AG10803 (cell line): ENCODE measurements around the gene NUP93.
A peak's percentile ranks its signal among the peaks of the same experiment; 100 is the strongest.

Experiments
- DNase-seq: peaks from one replicate; pipeline ENCODE4 v3.0.0; 2010; ENCODE audit warnings: low read depth
- H3K4me3 ChIP-seq: 2 replicates; pipeline ENCODE4 v1.5.1; 2011; ENCODE audit warnings: mild to moderate bottlenecking, low read length, control low read depth
- CTCF ChIP-seq: conservative IDR thresholded peaks from 2 replicates; pipeline ENCODE4 v1.5.1; 2011; ENCODE audit warnings: mild to moderate bottlenecking, low read length, control low read depth, inconsistent platforms

NUP93 gene

DNA sequence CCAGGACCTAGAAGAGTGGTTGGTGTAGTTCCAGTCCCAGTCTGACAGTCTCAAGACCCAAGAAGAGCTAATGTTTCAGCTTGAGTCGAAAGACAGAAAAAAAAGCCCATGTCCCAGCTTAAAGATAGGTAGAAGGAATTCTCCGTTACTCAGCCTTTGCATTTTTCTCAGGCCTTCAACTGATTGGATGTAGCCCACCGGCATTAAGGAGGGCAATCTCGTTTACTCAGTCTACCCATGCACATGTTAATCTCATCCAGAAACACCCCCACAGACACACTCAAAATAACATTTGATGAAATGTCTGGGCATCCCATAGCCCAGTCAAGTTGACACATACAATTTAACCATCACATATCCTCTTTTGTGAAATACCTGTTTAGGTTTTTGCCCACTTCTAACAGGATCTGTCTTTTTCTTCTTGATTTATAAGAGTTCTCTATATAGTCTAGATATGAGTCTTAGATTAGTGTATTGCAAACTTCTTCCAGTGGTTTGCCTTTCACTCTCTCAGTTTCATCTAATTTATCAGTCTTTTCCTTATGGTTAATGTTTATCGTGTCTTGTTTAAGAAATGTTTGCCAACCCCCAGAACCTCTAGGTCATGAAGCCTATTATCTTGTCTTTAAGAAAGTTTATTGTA, 7.6 kb upstream of the NUP93 start:
- no peak for TF ChIP-seq CTCF
- DNase-seq, result no peak
- H3K4me3 ChIP-seq, result no peak overlapping the region

GRCh38 chr16:56724191-56724590, 5.7 kb upstream of the NUP93 start:
- no peak overlapping the region for H3K4me3 ChIP-seq
- no peak for TF ChIP-seq CTCF
- no peak for DNase-seq

- TF ChIP-seq CTCF, result no peak
- DNase-seq, result no peak
- no peak overlapping the region for H3K4me3 ChIP-seq
Observed at GRCh38 chr16:56726283-56726682, 3.6 kb upstream of the NUP93 start.

- TF ChIP-seq CTCF, result no peak
- no peak overlapping the region for H3K4me3 ChIP-seq
- no peak for DNase-seq
Observed at GRCh38 chr16:56726926-56727325, 3.0 kb upstream of the NUP93 start.

GRCh38 chr16:56728027-56728426, 1.9 kb upstream of the NUP93 start:
- no peak for DNase-seq
- no peak overlapping the region for H3K4me3 ChIP-seq
- no peak for TF ChIP-seq CTCF

GRCh38 chr16:56728980-56729734, 772 bp upstream of the NUP93 start:
- peak; percentile 32 for DNase-seq
- no peak for TF ChIP-seq CTCF
- peak overlapping the region; percentile 67 for H3K4me3 ChIP-seq

DNA sequence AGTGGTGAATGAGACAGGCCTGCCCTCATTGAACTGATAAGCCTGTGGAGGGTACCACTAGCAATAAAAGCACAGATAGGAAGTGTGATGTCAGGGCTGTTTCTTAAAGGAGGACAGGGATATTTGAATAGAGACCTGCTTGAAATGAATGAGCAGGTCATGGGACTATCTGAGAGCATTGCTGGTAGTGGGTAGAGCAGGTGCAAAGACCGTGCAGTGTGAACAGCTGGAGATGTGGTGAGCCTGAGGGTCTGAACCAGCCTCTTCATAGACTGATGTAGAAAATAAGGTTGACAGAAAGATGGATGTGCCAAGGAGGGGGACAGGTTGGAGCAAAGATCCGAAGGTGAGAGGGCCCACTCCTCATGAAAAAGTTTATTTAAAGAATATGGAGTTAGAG, 2.4 kb downstream of the NUP93 start:
- no peak for TF ChIP-seq CTCF
- no peak for DNase-seq
- H3K4me3 ChIP-seq, result no peak overlapping the region
